ENCODE results near the gene TRPM3.

TRPM3 gene

DNA sequence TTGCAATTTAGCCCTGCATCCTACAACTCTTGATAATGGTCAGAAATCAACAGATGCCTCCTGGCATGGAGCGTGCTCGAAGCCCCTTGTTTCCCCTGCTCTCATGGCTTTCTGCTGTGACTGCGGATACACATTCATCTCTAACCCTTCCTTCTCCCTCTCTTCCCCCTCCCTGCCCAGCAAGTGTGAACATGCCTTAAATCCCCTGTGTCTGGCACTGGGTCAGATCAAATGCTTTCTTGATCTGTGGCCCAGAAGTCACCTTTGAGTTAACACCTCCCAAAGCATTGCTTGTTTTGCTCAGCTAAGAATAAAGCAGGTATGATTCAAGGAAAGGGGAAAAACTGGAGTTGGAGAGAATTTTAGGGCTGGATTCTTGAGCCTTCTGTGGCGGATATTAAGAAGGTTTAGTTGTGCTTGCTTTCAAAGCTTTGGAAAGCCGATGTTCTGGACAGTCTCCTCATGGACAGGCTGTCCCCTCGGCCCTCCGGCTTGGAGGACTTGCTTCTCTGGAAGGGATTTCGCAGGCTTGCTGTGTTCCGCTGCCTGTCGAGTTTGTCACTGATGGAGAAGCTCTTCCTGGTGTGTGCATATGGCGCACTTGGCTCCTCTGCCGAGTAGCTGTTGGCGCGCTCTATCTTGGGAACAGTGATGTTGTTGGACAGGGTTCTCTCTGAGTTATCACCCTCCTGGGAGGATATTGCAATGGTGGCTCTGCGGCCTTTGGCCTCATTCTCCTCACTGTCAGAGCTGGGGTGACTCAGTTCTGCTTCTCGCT is 585.7 kb downstream of the TRPM3 start:
- Histone ChIP-seq H3K79me2 (ENCODE audit: low read length) (no peaks in the 10 kb centered on the region), H3K27ac (ENCODE audit: low read length) (no peak overlapping the region), H3K27me3 (replicated peaks; ENCODE audit: insufficient read depth, low read length) (no peaks in the 10 kb centered on the region), H3K9me2 (replicated peaks; ENCODE audit: insufficient read depth, low read length) (no peaks in the 10 kb centered on the region), H3K9me3 (replicated peaks; ENCODE audit: insufficient read depth, low read length) (no peaks in the 10 kb centered on the region), H3K4me2 (ENCODE audit: low read depth, low read length) (no peak overlapping the region), H4K20me1 (ENCODE audit: insufficient read depth, low read length) (no peaks in the 10 kb centered on the region), H3K4me3 (ENCODE audit: low read length) (no peak overlapping the region), H3K9ac (ENCODE audit: low read length) (no peak overlapping the region), H3K36me3 (replicated peaks; ENCODE audit: insufficient read depth, low read length) (no peaks in the 10 kb centered on the region), H2AFZ (ENCODE audit: low read length) (no peak overlapping the region), H3K4me1 (ENCODE audit: low read length) (no peaks in the 10 kb centered on the region), H3F3A (ENCODE audit: insufficient read depth, low read length) (no peaks in the 10 kb centered on the region)
- DNase-seq, result no peak
- TF ChIP-seq EZH2phosphoT487 (IDR thresholded peaks at IDR 0.05; ENCODE audit: low read length) (no peak), EZH2 (optimal IDR thresholded peaks at IDR 0.05; ENCODE audit: low read depth, low read length) (no peak)
- TF ChIP-seq, protein P1, sequence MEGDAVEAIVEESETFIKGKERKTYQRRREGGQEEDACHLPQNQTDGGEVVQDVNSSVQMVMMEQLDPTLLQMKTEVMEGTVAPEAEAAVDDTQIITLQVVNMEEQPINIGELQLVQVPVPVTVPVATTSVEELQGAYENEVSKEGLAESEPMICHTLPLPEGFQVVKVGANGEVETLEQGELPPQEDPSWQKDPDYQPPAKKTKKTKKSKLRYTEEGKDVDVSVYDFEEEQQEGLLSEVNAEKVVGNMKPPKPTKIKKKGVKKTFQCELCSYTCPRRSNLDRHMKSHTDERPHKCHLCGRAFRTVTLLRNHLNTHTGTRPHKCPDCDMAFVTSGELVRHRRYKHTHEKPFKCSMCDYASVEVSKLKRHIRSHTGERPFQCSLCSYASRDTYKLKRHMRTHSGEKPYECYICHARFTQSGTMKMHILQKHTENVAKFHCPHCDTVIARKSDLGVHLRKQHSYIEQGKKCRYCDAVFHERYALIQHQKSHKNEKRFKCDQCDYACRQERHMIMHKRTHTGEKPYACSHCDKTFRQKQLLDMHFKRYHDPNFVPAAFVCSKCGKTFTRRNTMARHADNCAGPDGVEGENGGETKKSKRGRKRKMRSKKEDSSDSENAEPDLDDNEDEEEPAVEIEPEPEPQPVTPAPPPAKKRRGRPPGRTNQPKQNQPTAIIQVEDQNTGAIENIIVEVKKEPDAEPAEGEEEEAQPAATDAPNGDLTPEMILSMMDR (IDR thresholded peaks at IDR 0.05; ENCODE audit: low read length), result no peak

- H3K9me3 ChIP-seq (replicated peaks; ENCODE audit: insufficient read depth, low read length), result no peaks in the 10 kb centered on the region
- no peaks in the 10 kb centered on the region for H3F3A ChIP-seq (ENCODE audit: insufficient read depth, low read length)
- no peak overlapping the region for H3K4me3 ChIP-seq (ENCODE audit: low read length)
- H3K27me3 ChIP-seq (replicated peaks; ENCODE audit: insufficient read depth, low read length), result no peaks in the 10 kb centered on the region
- no peaks in the 10 kb centered on the region for H3K9me2 ChIP-seq (replicated peaks; ENCODE audit: insufficient read depth, low read length)
- no peaks in the 10 kb centered on the region for H3K36me3 ChIP-seq (replicated peaks; ENCODE audit: insufficient read depth, low read length)
- H3K4me2 ChIP-seq (ENCODE audit: low read depth, low read length), result no peak overlapping the region
- no peak overlapping the region for H2AFZ ChIP-seq (ENCODE audit: low read length)
- TF ChIP-seq EZH2 (optimal IDR thresholded peaks at IDR 0.05; ENCODE audit: low read depth, low read length), result no peak
- TF ChIP-seq EZH2phosphoT487 (IDR thresholded peaks at IDR 0.05; ENCODE audit: low read length), result no peak
- TF ChIP-seq, protein P1 (IDR thresholded peaks at IDR 0.05; ENCODE audit: low read length), result no peak
- H4K20me1 ChIP-seq (ENCODE audit: insufficient read depth, low read length), result no peaks in the 10 kb centered on the region
- H3K9ac ChIP-seq (ENCODE audit: low read length), result no peak overlapping the region
- no peaks in the 10 kb centered on the region for H3K79me2 ChIP-seq (ENCODE audit: low read length)
- no peaks in the 10 kb centered on the region for H3K4me1 ChIP-seq (ENCODE audit: low read length)
- no peak for DNase-seq
- no peak overlapping the region for H3K27ac ChIP-seq (ENCODE audit: low read length)
These were observed 587.0 kb downstream of the TRPM3 start for GRCh38 chr9:70534471-70534870.

GRCh38 chr9:70534061-70534460 is 587.4 kb downstream of the TRPM3 start:
- H3F3A ChIP-seq (ENCODE audit: insufficient read depth, low read length), result no peaks in the 10 kb centered on the region
- no peaks in the 10 kb centered on the region for H3K9me2 ChIP-seq (replicated peaks; ENCODE audit: insufficient read depth, low read length)
- no peaks in the 10 kb centered on the region for H3K27me3 ChIP-seq (replicated peaks; ENCODE audit: insufficient read depth, low read length)
- no peak for DNase-seq
- H3K36me3 ChIP-seq (replicated peaks; ENCODE audit: insufficient read depth, low read length), result no peaks in the 10 kb centered on the region
- H3K9ac ChIP-seq (ENCODE audit: low read length), result no peak overlapping the region
- no peak overlapping the region for H3K4me2 ChIP-seq (ENCODE audit: low read depth, low read length)
- TF ChIP-seq, protein P1 (IDR thresholded peaks at IDR 0.05; ENCODE audit: low read length), result no peak
- TF ChIP-seq EZH2phosphoT487 (IDR thresholded peaks at IDR 0.05; ENCODE audit: low read length) (no peak), EZH2 (optimal IDR thresholded peaks at IDR 0.05; ENCODE audit: low read depth, low read length) (no peak)
- no peak overlapping the region for H3K4me3 ChIP-seq (ENCODE audit: low read length)
- H4K20me1 ChIP-seq (ENCODE audit: insufficient read depth, low read length), result no peaks in the 10 kb centered on the region
- H3K4me1 ChIP-seq (ENCODE audit: low read length), result no peaks in the 10 kb centered on the region
- no peaks in the 10 kb centered on the region for H3K9me3 ChIP-seq (replicated peaks; ENCODE audit: insufficient read depth, low read length)
- H3K27ac ChIP-seq (ENCODE audit: low read length), result no peak overlapping the region
- no peak overlapping the region for H2AFZ ChIP-seq (ENCODE audit: low read length)
- H3K79me2 ChIP-seq (ENCODE audit: low read length), result no peaks in the 10 kb centered on the region
